OCI-LY7 (cell line): Measurements from ENCODE around the gene ZBED5. TPM values are rescaled to one million over a fixed set of nuclear protein-coding genes. Genes with fewer than 3 reads are reported as not detected.

Experiments
- BruUV-seq: library from RNA; stranded (reverse); fragments of 400-500 nt; replicated peaks from 2 replicates; lab custom pipeline; 2021; lab: Mats Ljungman, UMichigan
- CTCF ChIA-PET: fragments of 300-600 bp; sonication (Branson Sonifier 250); formaldehyde crosslinking; loops from one replicate; lab custom pipeline; 2022; ENCODE audit warnings: antibody characterized with exemption; ENCODE audit not compliant: unreplicated experiment; lab: Charles Lee
- POLR2A ChIA-PET: fragments of 300-600 bp; sonication (Branson Sonifier 250); formaldehyde crosslinking; loops from one replicate; lab custom pipeline; 2022; ENCODE audit warnings: antibody characterized with exemption; lab: Charles Lee
- DNase-seq: peaks from one replicate; pipeline ENCODE4 v3.0.0-alpha.2; 2015; ENCODE audit warnings: low spot score
- H2AFZ ChIP-seq: fragments of 200-600 bp; sonication (generic), shearing (Covaris generic); 2 replicates; pipeline ENCODE4 v1.6.1; 2014; ENCODE audit warnings: mild to moderate bottlenecking, antibody characterized with exemption, low read length, moderate library complexity
- H3K27ac ChIP-seq: fragments of 200-600 bp; sonication (generic); 2 replicates; pipeline ENCODE4 v1.5.1; 2014; ENCODE audit warnings: mixed run types, low read depth, mild to moderate bottlenecking, moderate library complexity, low read length, inconsistent platforms; ENCODE audit not compliant: poor library complexity, severe bottlenecking
- H3K36me3 ChIP-seq: fragments of 200-600 bp; sonication (generic); 2 replicates; pipeline ENCODE4 v1.6.1; 2014; ENCODE audit warnings: mild to moderate bottlenecking, antibody characterized with exemption, low read length, moderate library complexity, mixed read lengths; ENCODE audit not compliant: insufficient read depth
- H3K4me1 ChIP-seq: fragments of 200-600 bp; sonication (generic); 2 replicates; pipeline ENCODE4 v1.5.1; 2014; ENCODE audit warnings: mild to moderate bottlenecking, low read length; ENCODE audit not compliant: insufficient read depth, poor library complexity, severe bottlenecking
- H3K4me2 ChIP-seq: fragments of 200-600 bp; sonication (generic); 2 replicates; pipeline ENCODE4 v1.6.1; 2014; ENCODE audit warnings: mild to moderate bottlenecking, low read length
- H3K4me3 ChIP-seq: fragments of 200-600 bp; sonication (generic); 2 replicates; pipeline ENCODE4 v1.5.1; 2014; ENCODE audit warnings: mild to moderate bottlenecking, low read depth, low read length; ENCODE audit not compliant: poor library complexity, severe bottlenecking
- H3K79me2 ChIP-seq: fragments of 200-600 bp; sonication (generic); 2 replicates; pipeline ENCODE4 v1.6.1; 2016; ENCODE audit warnings: low read depth, mild to moderate bottlenecking, low read length, moderate library complexity, mixed read lengths; ENCODE audit not compliant: insufficient read depth
- H3K9me2 ChIP-seq: fragments of 200-600 bp; sonication (generic); 2 replicates; pipeline ENCODE4 v1.6.1; 2016; ENCODE audit warnings: mild to moderate bottlenecking, low read length, mixed read lengths; ENCODE audit not compliant: insufficient read depth
- H3K9me3 ChIP-seq: fragments of 200-600 bp; sonication (generic); 2 replicates; pipeline ENCODE4 v1.6.1; 2014; ENCODE audit warnings: mild to moderate bottlenecking, mixed run types, low read length, mixed read lengths
- H4K20me1 ChIP-seq: fragments of 200-600 bp; sonication (generic); 2 replicates; pipeline ENCODE4 v1.6.1; 2014; ENCODE audit warnings: mild to moderate bottlenecking, antibody characterized with exemption, low read length, moderate library complexity, mixed read lengths; ENCODE audit not compliant: insufficient read depth
- CTCF ChIP-seq: fragments of 200-600 bp; sonication (generic); conservative IDR thresholded peaks from 2 replicates; pipeline ENCODE4 v1.5.1; 2014; ENCODE audit warnings: mild to moderate bottlenecking, antibody characterized with exemption, low read length, moderate library complexity, mixed read lengths
- EZH2phosphoT487 ChIP-seq: fragments of 200-600 bp; sonication (generic); IDR thresholded peaks from 2 replicates; pipeline ENCODE4 v1.6.1; 2018; ENCODE audit warnings: low read depth, borderline replicate concordance, mild to moderate bottlenecking, mixed run types, antibody characterized with exemption, low read length, moderate library complexity, mixed read lengths
- intact Hi-C: fragments of 100-400 bp; cut with micrococcal nuclease; formaldehyde crosslinking; loops from one replicate; pipeline ENCODE4 v1.10.0; 2022; ENCODE audit not compliant: unreplicated experiment
- total RNA-seq, 2 experiments: library from RNA; depleted of rRNA in 1 of 2; stranded (reverse); fragments of >200 nt in 1 of 2; shearing (Covaris generic) in 1 of 2; gene quantifications; 2 replicates each; pipeline ENCODE4 v1.2.3, GENCODE V29; 2014 to 2022

Gene ZBED5
- total RNA-seq, 2 experiments from 2014 or later, result 42.1 to 71.9 TPM

GRCh38 chr11:10881892-10882291 lies 24.0 kb upstream of the ZBED5 start:
- Histone ChIP-seq H3K4me1 (peaks cover 7% of the 10 kb centered on the region), H3K9me2 (no peaks in the 10 kb centered on the region), H3K9me3 (peaks cover 5% of the 10 kb centered on the region; the same call in 1 of the 2 replicates), H3K4me3 (no peak overlapping the region), H3K79me2 (no peaks in the 10 kb centered on the region), H3K27ac (no peak overlapping the region), H3K36me3 (peaks cover 7% of the 10 kb centered on the region; the same call in 1 of the 2 replicates), H3K4me2 (no peak overlapping the region), H4K20me1 (no peaks in the 10 kb centered on the region), H2AFZ (no peak overlapping the region)
- intact Hi-C loops, result no loop called here
- BruUV-seq, result no TSS peak
- DNase-seq, result no peak
- POLR2A ChIA-PET, result interaction anchor here (0.5 kb wide), 1 partner anchor 773 kb away, joined by 3 read pairs; no protein-coding TSS in a partner anchor
- CTCF ChIA-PET, result no interaction called here
- TF ChIP-seq EZH2phosphoT487 (no peak), CTCF (no peak)

- Histone ChIP-seq H4K20me1 (no peaks in the 10 kb centered on the region), H3K9me3 (peaks cover 10% of the 10 kb centered on the region), H3K36me3 (peaks cover 7% of the 10 kb centered on the region; the same call in 1 of the 2 replicates), H3K4me3 (no peak overlapping the region), H3K79me2 (no peaks in the 10 kb centered on the region), H3K27ac (no peak overlapping the region), H3K4me1 (peaks cover 7% of the 10 kb centered on the region), H3K4me2 (no peak overlapping the region), H2AFZ (peak overlapping the region; percentile 91), H3K9me2 (no peaks in the 10 kb centered on the region)
- peak; percentile 77 for DNase-seq
- peak; percentile 90 for TF ChIP-seq CTCF
- no peak for TF ChIP-seq EZH2phosphoT487
- intact Hi-C loops, result no loop called here
- CTCF ChIA-PET, result no interaction called here
- no TSS peak for BruUV-seq
- POLR2A ChIA-PET, result interaction anchor here (0.6 to 1.8 kb wide), 7 partner anchors 18 to 1774 kb away, joined by 3 to 8 read pairs (median 3); partner anchors contain the start of genes EIF4G2 and ZBED5
Measured at GRCh38 chr11:10878408-10879214, 20.8 kb upstream of the ZBED5 start.

GRCh38 chr11:10876158-10876557 lies 18.3 kb upstream of the ZBED5 start:
- CTCF ChIA-PET, result no interaction called here
- Histone ChIP-seq H3K36me3 (peaks cover 14% of the 10 kb centered on the region), H4K20me1 (no peaks in the 10 kb centered on the region), H3K4me3 (no peak overlapping the region), H3K4me1 (peaks cover 7% of the 10 kb centered on the region), H2AFZ (no peak overlapping the region), H3K79me2 (no peaks in the 10 kb centered on the region), H3K9me3 (peaks cover 21% of the 10 kb centered on the region), H3K4me2 (no peak overlapping the region), H3K27ac (no peak overlapping the region), H3K9me2 (no peaks in the 10 kb centered on the region)
- POLR2A ChIA-PET, result no interaction called here
- DNase-seq, result no peak
- BruUV-seq, result no TSS peak
- intact Hi-C loops, result no loop called here
- TF ChIP-seq CTCF (no peak), EZH2phosphoT487 (no peak)
